PFSK-1 (cell line): ENCODE measurements around the gene GP2.

ENCODE experiments used
- REST ChIP-seq, 2 experiments: IDR thresholded peaks; 2 replicates each; pipeline versions ENCODE4 v1.6.1 to v1.8.0; 2011 to 2012; ENCODE audit warnings: low read depth in 2 of 2, low read length in 2 of 2, control low read depth in 1 of 2, inconsistent platforms in 1 of 2, mild to moderate bottlenecking in 1 of 2, moderate library complexity in 1 of 2; ENCODE audit not compliant: insufficient read depth in 1 of 2

GP2 gene

GRCh38 chr16:20260215-20261009 lies 66.9 kb downstream of the GP2 start:
- no peak for TF ChIP-seq REST (IDR thresholded peaks at IDR 0.05; ENCODE audit: insufficient read depth in 1 of 2, low read depth in 2 of 2, low read length in 2 of 2)
